WERI-Rb-1 (cell line): Measurements from ENCODE around the gene CHST4.

Experiments
- DNase-seq: peaks from one replicate; pipeline ENCODE4 v3.0.0-alpha.2; 2020
- H3K27ac ChIP-seq: fragments of 250-450 bp; sonication (Bioruptor Pico); 2 replicates; pipeline ENCODE4 v1.5.1; 2020; ENCODE audit warnings: mild to moderate bottlenecking, moderate library complexity
- H3K27me3 ChIP-seq: fragments of 250-450 bp; sonication (Bioruptor Pico); 2 replicates; pipeline ENCODE4 v1.5.1; 2021; ENCODE audit warnings: mild to moderate bottlenecking, low read depth, moderate library complexity; ENCODE audit not compliant: insufficient read depth, severe bottlenecking
- H3K36me3 ChIP-seq: fragments of 250-450 bp; sonication (Bioruptor Pico); 2 replicates; pipeline ENCODE4 v1.5.1; 2020; ENCODE audit warnings: mild to moderate bottlenecking, moderate library complexity
- H3K4me3 ChIP-seq: 2 replicates; pipeline ENCODE4 v1.5.1; 2011; ENCODE audit warnings: low read depth, mild to moderate bottlenecking, control low read depth, low read length
- H3K9me3 ChIP-seq: fragments of 250-450 bp; sonication (Bioruptor Pico); 2 replicates; pipeline ENCODE4 v1.5.1; 2021; ENCODE audit warnings: mild to moderate bottlenecking, moderate library complexity; ENCODE audit not compliant: severe bottlenecking
- TF ChIP-seq, protein P1 (sequence below): IDR thresholded peaks from 2 replicates; pipeline ENCODE4 v1.5.1; 2011; ENCODE audit warnings: low read depth, mild to moderate bottlenecking, control low read depth, inconsistent platforms, low read length

Gene CHST4

DNA sequence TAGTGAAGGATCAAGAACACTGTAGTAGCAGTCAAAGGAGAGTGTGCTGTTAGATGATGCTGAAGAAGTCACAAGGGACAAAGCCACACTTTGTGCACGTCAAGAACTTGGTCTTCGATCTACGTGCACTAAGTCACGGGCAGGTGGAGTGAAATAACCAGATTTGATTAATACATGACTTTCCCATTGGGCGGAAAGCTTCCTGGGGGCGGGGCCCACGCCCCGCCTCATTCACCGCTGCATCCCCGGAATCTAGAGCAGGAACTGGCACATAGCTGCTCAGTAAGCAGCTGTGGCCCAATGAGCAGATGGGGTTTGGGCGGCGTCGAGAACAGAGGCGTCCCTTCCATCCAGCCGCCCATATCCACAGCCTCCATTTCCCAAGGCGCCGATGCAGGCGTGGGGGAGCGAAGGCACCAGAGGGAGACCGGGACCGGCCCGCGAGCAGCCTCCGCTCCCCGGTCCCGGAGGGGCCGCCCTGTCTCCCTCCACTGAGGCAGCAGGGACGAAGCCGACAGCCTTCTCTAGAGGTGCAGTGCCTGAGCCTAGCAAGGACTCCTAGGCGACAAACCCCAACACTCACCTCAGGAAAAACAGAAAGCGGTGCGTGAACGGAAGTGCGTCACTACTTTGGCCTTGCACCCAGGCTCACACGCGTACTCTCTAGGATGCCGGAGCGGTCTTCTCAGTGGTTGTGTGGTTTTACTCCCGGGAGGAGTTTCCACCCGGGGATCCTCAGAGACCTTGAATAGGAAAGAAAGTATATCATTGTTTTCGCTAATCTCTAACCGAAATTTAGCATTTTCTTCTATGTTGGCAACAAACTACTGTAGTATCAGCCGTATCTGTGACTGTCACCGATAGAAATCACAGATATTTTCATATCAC, 42.0 kb upstream of the CHST4 start:
- H3K4me3 ChIP-seq, result peak overlapping the region; percentile 99
- H3K27ac ChIP-seq, result peak overlapping the region; percentile 73
- DNase-seq, result peak; percentile 85
- no peaks in the 10 kb centered on the region for H3K27me3 ChIP-seq
- H3K9me3 ChIP-seq, result no peaks in the 10 kb centered on the region
- no peaks in the 10 kb centered on the region for H3K36me3 ChIP-seq
- TF ChIP-seq, protein P1, sequence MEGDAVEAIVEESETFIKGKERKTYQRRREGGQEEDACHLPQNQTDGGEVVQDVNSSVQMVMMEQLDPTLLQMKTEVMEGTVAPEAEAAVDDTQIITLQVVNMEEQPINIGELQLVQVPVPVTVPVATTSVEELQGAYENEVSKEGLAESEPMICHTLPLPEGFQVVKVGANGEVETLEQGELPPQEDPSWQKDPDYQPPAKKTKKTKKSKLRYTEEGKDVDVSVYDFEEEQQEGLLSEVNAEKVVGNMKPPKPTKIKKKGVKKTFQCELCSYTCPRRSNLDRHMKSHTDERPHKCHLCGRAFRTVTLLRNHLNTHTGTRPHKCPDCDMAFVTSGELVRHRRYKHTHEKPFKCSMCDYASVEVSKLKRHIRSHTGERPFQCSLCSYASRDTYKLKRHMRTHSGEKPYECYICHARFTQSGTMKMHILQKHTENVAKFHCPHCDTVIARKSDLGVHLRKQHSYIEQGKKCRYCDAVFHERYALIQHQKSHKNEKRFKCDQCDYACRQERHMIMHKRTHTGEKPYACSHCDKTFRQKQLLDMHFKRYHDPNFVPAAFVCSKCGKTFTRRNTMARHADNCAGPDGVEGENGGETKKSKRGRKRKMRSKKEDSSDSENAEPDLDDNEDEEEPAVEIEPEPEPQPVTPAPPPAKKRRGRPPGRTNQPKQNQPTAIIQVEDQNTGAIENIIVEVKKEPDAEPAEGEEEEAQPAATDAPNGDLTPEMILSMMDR, result no peak

DNA sequence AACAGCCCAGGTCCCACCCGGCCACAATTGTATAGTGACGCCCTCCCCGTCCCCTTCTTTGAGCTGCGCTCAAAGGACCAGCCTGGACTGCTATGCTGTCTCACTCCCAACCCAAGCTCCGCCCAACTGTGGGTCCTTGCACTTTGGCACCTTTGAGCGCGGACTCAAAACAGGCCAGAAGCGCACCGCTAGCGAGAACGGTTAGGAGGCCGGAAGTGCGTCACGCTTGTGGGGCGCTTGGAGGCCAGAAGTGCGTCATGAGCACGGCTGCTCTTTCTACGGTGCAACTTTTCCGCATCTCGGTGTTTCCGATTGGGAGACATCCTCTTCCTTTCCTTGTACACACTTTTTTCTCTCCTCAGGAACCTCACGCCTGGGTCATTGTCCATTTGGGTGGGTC, 37.1 kb upstream of the CHST4 start, which contains the start of gene ZNF19:
Gene ZNF19 (minus strand): TSS at position 203 of the 400 bp plus-strand sequence. CDS start 7,210 bp downstream, outside the sequence.
- no peak for DNase-seq
- H3K9me3 ChIP-seq, result no peaks in the 10 kb centered on the region
- H3K4me3 ChIP-seq, result no peak within 1 kb of the TSS
- no peak within 1 kb of the TSS for H3K27ac ChIP-seq
- no peaks in the 10 kb centered on the region for H3K36me3 ChIP-seq
- no peaks in the 10 kb centered on the region for H3K27me3 ChIP-seq
- TF ChIP-seq, protein P1, result no peak

DNA sequence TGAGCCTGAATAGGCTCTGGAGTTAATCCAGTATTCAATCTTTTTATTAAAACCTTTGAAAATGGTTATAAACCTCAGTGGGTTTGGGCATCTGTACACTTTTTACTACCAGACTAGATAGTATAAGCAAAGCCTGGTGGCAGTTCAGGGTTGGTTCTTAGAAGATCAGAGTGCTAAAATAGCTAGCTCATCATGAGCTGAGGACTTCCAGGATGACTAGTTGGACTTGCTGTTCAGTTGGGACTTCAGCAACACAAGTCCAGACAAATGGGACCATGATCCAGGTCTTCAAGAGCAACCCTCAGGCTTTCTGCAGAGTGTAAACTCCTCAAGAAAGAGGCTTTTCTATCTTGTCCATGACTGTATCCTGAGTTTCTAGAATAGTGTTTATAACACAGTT, 35.9 kb upstream of the CHST4 start:
- Histone ChIP-seq H3K27ac (no peak overlapping the region), H3K36me3 (no peaks in the 10 kb centered on the region), H3K4me3 (no peak overlapping the region), H3K9me3 (no peaks in the 10 kb centered on the region), H3K27me3 (no peaks in the 10 kb centered on the region)
- TF ChIP-seq, protein P1, result no peak
- DNase-seq, result no peak

DNA sequence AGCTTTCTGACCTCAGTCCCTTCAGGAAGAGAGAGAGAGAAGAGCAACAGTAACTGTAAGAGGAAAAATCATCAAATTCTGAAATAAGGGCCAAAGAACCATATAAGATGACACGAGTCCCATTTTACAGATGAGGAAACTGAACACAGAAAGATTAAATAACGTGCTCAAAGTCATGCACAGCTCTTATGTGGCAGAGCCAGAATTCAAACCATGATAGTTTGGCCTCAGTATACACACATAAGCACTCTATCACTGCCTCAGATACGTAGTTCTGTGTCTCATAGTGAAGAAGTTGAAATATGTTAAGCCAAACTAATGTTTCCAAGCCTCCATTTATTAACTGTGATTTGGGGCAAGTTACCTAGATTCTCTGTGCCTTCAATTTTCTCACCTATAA, 35.2 kb upstream of the CHST4 start:
- no peaks in the 10 kb centered on the region for H3K36me3 ChIP-seq
- TF ChIP-seq, protein P1, result no peak
- no peak overlapping the region for H3K4me3 ChIP-seq
- no peak for DNase-seq
- no peaks in the 10 kb centered on the region for H3K27me3 ChIP-seq
- H3K27ac ChIP-seq, result no peak overlapping the region
- H3K9me3 ChIP-seq, result no peaks in the 10 kb centered on the region

DNA sequence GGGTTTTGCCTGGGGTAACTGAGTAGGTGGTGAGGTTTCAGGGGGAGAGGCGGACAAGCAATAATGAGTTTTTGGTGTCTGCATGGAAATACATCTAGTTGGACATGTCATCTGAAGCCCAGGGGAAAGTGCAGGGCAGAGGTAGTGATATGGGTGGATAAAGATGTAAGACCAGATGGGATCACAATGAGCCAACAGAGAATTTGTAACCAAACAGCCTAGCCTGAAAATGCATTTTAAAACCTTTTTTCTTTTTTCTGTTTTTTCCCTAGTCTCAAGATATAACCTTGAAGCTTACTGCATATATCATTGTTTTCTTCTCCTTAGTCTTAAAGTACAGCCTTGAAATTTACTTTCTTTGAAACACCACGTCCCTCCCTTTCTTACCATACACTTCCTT, 33.4 kb upstream of the CHST4 start:
- TF ChIP-seq, protein P1, result no peak
- H3K4me3 ChIP-seq, result no peak overlapping the region
- H3K27ac ChIP-seq, result no peak overlapping the region
- H3K9me3 ChIP-seq, result no peaks in the 10 kb centered on the region
- no peaks in the 10 kb centered on the region for H3K36me3 ChIP-seq
- no peaks in the 10 kb centered on the region for H3K27me3 ChIP-seq
- DNase-seq, result no peak
